WERI-Rb-1 (cell line): Measurements from ENCODE around the gene SUFU.

ENCODE experiments used
- DNase-seq: peaks from one replicate; pipeline ENCODE4 v3.0.0-alpha.2; 2020
- H3K27ac ChIP-seq: fragments of 250-450 bp; sonication (Bioruptor Pico); 2 replicates; pipeline ENCODE4 v1.5.1; 2020; ENCODE audit warnings: mild to moderate bottlenecking, moderate library complexity
- H3K27me3 ChIP-seq: fragments of 250-450 bp; sonication (Bioruptor Pico); 2 replicates; pipeline ENCODE4 v1.5.1; 2021; ENCODE audit warnings: mild to moderate bottlenecking, low read depth, moderate library complexity; ENCODE audit not compliant: insufficient read depth, severe bottlenecking
- H3K36me3 ChIP-seq: fragments of 250-450 bp; sonication (Bioruptor Pico); 2 replicates; pipeline ENCODE4 v1.5.1; 2020; ENCODE audit warnings: mild to moderate bottlenecking, moderate library complexity
- H3K4me3 ChIP-seq: 2 replicates; pipeline ENCODE4 v1.5.1; 2011; ENCODE audit warnings: low read depth, mild to moderate bottlenecking, control low read depth, low read length
- H3K9me3 ChIP-seq: fragments of 250-450 bp; sonication (Bioruptor Pico); 2 replicates; pipeline ENCODE4 v1.5.1; 2021; ENCODE audit warnings: mild to moderate bottlenecking, moderate library complexity; ENCODE audit not compliant: severe bottlenecking
- TF ChIP-seq, protein P1 (sequence below): IDR thresholded peaks from 2 replicates; pipeline ENCODE4 v1.5.1; 2011; ENCODE audit warnings: low read depth, mild to moderate bottlenecking, control low read depth, inconsistent platforms, low read length

Gene SUFU

DNA sequence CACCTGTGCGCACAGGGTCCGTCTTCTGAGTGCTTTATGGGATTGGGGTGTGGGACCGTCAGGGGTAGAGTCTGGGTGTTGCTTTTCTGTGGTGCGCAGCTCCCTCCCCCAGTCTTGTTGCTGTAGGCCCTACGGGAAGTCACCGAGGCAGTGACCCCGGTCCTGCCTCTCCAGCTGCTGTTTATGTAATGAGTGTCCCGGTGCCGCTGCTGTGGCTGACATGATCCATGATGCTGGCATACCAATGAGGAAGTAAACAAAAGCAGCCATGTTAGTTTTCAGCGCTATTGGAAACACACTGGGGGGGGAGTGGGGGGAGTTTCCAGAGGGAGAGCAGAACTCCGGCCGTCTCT lies 141.6 kb downstream of the SUFU start:
- Histone ChIP-seq H3K27ac (peak overlapping the region; percentile 95), H3K36me3 (peaks cover 16% of the 10 kb centered on the region), H3K9me3 (no peaks in the 10 kb centered on the region), H3K4me3 (peak overlapping the region; percentile 85), H3K27me3 (no peaks in the 10 kb centered on the region)
- peak; percentile 24 for DNase-seq
- TF ChIP-seq, protein P1, sequence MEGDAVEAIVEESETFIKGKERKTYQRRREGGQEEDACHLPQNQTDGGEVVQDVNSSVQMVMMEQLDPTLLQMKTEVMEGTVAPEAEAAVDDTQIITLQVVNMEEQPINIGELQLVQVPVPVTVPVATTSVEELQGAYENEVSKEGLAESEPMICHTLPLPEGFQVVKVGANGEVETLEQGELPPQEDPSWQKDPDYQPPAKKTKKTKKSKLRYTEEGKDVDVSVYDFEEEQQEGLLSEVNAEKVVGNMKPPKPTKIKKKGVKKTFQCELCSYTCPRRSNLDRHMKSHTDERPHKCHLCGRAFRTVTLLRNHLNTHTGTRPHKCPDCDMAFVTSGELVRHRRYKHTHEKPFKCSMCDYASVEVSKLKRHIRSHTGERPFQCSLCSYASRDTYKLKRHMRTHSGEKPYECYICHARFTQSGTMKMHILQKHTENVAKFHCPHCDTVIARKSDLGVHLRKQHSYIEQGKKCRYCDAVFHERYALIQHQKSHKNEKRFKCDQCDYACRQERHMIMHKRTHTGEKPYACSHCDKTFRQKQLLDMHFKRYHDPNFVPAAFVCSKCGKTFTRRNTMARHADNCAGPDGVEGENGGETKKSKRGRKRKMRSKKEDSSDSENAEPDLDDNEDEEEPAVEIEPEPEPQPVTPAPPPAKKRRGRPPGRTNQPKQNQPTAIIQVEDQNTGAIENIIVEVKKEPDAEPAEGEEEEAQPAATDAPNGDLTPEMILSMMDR, result no peak

DNA sequence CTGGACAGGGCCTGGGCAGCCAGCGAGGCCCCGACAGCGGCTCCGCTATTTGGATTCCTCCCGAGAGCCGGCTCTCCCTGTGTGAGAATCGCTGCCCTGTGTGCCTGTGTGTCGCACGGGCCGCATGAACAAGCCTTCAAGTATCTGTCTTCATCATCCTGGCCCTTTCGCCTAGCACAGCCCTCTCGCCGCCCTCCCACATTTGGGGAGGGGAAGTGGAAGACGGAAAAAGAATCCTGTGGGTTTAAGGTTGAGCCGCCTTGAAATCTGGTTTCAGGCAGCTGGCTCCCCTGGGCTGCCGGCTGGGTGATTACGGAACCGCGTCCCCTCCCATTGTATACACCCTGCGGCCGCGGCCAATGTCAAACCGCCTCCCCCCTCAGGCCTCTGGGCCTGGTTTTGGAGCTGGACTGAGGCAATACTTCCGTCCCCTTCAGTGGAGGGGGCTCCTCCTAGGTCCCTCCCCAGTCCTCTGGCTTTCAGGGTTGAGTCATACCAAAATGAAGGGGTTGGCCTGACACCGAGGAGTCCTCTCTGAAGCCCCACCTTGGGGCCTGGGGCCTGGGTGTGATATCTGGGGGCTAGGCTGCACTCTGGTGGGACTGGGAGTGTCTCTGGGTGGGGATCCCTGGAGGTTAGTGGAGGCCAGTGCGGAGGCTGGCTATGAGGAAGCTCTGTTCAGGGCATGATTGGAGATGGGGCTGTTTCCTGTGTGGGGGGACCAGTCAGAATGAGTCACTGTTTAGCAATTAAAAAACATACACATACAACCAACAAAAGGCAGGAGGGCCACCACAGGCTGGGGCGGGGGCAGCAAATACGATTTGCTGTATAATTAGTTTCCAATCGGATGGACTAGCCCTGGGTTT lies 142.2 kb downstream of the SUFU start:
- peaks cover 16% of the 10 kb centered on the region for H3K36me3 ChIP-seq
- H3K4me3 ChIP-seq, result peak overlapping the region; percentile 85
- DNase-seq, result peak; percentile 62
- TF ChIP-seq, protein P1, result no peak
- H3K27ac ChIP-seq, result peak overlapping the region; percentile 95
- no peaks in the 10 kb centered on the region for H3K9me3 ChIP-seq
- H3K27me3 ChIP-seq, result no peaks in the 10 kb centered on the region

DNA sequence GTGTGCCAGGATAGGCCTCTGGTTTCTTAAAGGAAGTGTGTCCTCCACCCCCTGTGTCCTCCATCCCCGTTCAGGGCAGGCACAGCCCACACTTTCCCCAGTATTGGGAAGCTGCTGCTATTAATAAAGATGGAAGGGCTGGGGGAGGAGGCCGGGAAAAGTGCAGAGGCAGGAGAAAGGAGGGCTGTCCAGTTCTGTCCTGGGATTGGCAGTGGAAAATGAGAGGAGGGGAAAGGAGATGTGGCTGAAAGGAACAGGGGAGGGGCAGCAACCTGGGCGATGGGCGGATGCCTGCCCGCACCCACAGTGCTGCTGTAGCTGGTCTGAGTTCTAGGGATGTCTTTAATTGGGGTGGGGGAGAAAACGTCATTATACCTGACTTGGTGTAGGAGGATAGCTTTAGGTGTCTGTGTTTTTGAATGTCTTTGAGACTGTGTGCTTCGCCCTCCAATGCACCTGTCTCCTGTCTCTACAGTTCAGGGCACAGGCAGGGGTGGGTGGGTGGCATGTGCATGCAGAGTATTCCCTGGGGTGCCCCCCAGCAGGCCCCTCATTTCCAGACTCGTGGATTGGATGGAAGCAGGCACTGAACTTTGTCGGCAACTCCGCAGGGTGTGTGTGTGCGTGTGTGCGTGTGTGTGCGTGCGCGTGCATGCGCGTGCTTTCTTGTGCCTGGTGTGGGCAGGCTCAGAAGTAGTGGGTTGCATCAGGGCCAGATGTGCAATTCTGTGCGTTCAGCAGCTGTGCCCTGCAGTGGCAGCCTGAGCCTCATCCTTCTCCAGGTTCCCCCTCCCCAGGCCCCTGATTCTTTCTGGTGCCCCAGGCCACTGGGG lies 143.1 kb downstream of the SUFU start:
- no peaks in the 10 kb centered on the region for H3K9me3 ChIP-seq
- TF ChIP-seq, protein P1, result no peak
- no peak overlapping the region; the same call in 1 of the 2 replicates for H3K27ac ChIP-seq
- H3K36me3 ChIP-seq, result peaks cover 20% of the 10 kb centered on the region
- H3K27me3 ChIP-seq, result no peaks in the 10 kb centered on the region
- H3K4me3 ChIP-seq, result peak overlapping the region; percentile 85
- DNase-seq, result no peak

DNA sequence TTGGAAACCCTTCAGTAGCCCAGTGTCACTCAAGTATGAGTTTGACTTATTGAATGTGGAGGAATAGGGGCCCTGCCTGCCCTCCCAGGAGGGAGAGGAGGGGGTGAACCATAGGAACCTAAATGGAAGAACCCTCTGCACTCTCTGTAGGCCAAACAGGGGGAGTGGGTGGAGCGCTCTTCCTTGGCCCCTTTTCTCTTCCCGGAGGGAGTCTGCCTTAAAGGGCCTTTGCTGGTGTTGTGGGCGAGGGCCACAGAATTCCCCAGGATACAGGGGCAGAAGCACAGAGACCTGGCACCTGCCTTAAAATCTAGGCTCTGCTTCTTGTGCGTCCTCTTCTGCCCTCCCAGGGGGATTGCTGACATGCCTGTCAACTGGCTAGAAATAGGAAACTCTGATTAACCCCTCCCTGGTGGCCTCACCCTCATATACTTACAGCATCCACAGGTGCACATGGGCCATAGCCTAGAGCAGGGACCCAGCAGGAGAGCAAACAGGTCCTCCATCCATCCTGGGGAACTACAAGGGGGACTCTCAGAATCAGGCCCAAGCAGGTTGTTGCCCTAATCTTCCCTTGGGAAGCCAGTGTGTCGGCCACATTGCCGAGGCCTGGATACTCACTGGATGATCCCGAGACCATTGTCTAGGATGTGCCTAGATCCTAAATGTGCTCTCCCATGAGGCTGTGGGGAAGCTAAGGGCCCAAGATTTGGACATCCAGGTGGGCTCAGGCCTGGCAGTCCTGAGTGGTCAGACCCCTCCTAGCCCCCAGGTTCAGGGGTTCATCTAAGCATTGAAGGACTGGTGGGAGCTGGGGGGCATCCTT lies 143.9 kb downstream of the SUFU start:
- no peak for DNase-seq
- H3K27me3 ChIP-seq, result no peaks in the 10 kb centered on the region
- H3K36me3 ChIP-seq, result peaks cover 27% of the 10 kb centered on the region
- TF ChIP-seq, protein P1, result no peak
- no peak overlapping the region for H3K27ac ChIP-seq
- H3K4me3 ChIP-seq, result no peak overlapping the region
- H3K9me3 ChIP-seq, result no peaks in the 10 kb centered on the region

DNA sequence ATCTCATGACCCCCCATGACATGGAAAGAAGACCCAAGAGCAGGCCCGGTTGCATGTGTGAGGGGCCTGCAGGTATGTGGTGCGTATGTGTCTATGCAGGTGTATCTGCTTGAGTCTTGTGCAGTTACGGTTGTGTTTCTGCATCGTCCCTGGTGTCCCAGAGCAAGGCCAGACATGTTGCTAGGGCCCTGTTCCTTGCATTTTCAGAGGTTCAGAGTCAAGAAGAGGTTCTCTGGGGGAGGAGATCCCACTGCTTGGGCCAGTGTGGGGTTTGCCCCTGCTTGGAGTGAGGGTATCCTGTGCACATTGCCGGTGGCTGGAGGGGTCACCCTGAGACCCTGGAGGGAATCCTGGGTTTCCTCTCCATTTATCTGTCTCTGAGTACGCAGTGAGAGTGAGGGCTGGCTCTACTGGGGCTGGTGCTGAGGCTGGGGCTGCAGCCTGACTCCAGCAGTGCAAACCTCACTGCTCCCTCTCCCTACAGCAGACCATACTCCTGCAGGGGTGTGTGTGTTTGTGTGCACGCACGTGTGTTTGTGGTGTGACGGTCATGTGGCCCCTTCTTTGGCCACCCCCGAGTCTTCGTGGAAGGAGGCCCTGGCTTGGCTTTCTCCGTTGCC lies 144.6 kb downstream of the SUFU start:
- Histone ChIP-seq H3K27me3 (no peaks in the 10 kb centered on the region), H3K36me3 (peaks cover 29% of the 10 kb centered on the region), H3K27ac (no peak overlapping the region), H3K4me3 (no peak overlapping the region), H3K9me3 (no peaks in the 10 kb centered on the region)
- no peak for DNase-seq
- TF ChIP-seq, protein P1, result no peak
